Activated T-cell treated with anti-CD3 and anti-CD28 coated beads for 4 hours (primary cell): ENCODE measurements around the gene UPF1.
"Not testable (repeated sequence)": the region's sequence is repeated elsewhere in the genome, so short reads cannot be mapped to it uniquely, and the experiment has no call there.

Experiments
- DNase-seq: peaks from one replicate; pipeline ENCODE4 v3.0.0-alpha.2; 2020

Gene UPF1

GRCh38 chr19:18899624-18900560 is 68.1 kb downstream of the UPF1 start:
- no peak for DNase-seq

- no peak for DNase-seq
These were observed 69.1 kb downstream of the UPF1 start for GRCh38 chr19:18900700-18901481.

GRCh38 chr19:18901491-18901890 is 69.7 kb downstream of the UPF1 start:
- no peak for DNase-seq

- not testable (repeated sequence) for DNase-seq
These were observed 70.8 kb downstream of the UPF1 start for GRCh38 chr19:18902519-18902918.

GRCh38 chr19:18903156-18904037 is 71.6 kb downstream of the UPF1 start:
- DNase-seq = no peak

GRCh38 chr19:18904334-18905057 is 72.7 kb downstream of the UPF1 start:
- DNase-seq = no peak

GRCh38 chr19:18905058-18905456 is 73.3 kb downstream of the UPF1 start:
- no peak for DNase-seq

GRCh38 chr19:18905513-18906236 is 73.9 kb downstream of the UPF1 start:
- DNase-seq = no peak

GRCh38 chr19:18906605-18907519 is 75.1 kb downstream of the UPF1 start:
- DNase-seq = no peak

GRCh38 chr19:18908917-18909619 is 77.3 kb downstream of the UPF1 start:
- no peak for DNase-seq

GRCh38 chr19:18910010-18910409 is 78.3 kb downstream of the UPF1 start:
- no peak for DNase-seq

GRCh38 chr19:18910801-18911436 is 79.2 kb downstream of the UPF1 start:
- no peak for DNase-seq

GRCh38 chr19:18912933-18913332 is 81.2 kb downstream of the UPF1 start:
- DNase-seq = no peak

GRCh38 chr19:18913466-18913865 is 81.7 kb downstream of the UPF1 start:
- no peak for DNase-seq

GRCh38 chr19:18915639-18916038 is 83.9 kb downstream of the UPF1 start:
- DNase-seq = no peak

- not testable (repeated sequence) for DNase-seq
These were observed 85.8 kb downstream of the UPF1 start for GRCh38 chr19:18917593-18917992.
